Loucy (cell line): Measurements from ENCODE around the gene STAP1.
A peak's percentile ranks its signal among the peaks of the same experiment; 100 is the strongest.

ENCODE experiments used
- H2AFZ ChIP-seq: fragments of 200-600 bp; sonication (generic); 2 replicates; pipeline ENCODE4 v1.6.0; 2016; ENCODE audit warnings: antibody characterized with exemption, mild to moderate bottlenecking, low read length, moderate library complexity
- H3F3A ChIP-seq: fragments of 200-600 bp; 2 replicates; pipeline ENCODE4 v1.6.0; 2016; ENCODE audit warnings: antibody characterized with exemption, low read depth, mild to moderate bottlenecking
- H3K27me3 ChIP-seq: fragments of 200-600 bp; sonication (generic); 2 replicates; pipeline ENCODE4 v1.6.1; 2014; ENCODE audit warnings: low read length, mild to moderate bottlenecking; ENCODE audit not compliant: insufficient read depth, poor library complexity, severe bottlenecking
- H3K36me3 ChIP-seq: fragments of 200-600 bp; sonication (generic); 2 replicates; pipeline ENCODE4 v1.6.1; 2016; ENCODE audit warnings: low read length; ENCODE audit not compliant: insufficient read depth
- H3K4me1 ChIP-seq: fragments of 200-600 bp; sonication (generic); 2 replicates; pipeline ENCODE4 v1.5.1; 2014; ENCODE audit warnings: low read length, mild to moderate bottlenecking; ENCODE audit not compliant: insufficient read depth, poor library complexity, severe bottlenecking
- H3K4me2 ChIP-seq: fragments of 200-600 bp; sonication (generic); 2 replicates; pipeline ENCODE4 v1.6.0; 2014; ENCODE audit warnings: antibody characterized with exemption, low read length, low read depth, mild to moderate bottlenecking; ENCODE audit not compliant: poor library complexity, severe bottlenecking
- H3K4me3 ChIP-seq: fragments of 200-600 bp; sonication (generic); 2 replicates; pipeline ENCODE4 v1.5.1; 2014; ENCODE audit warnings: low read length, mild to moderate bottlenecking, mixed read lengths; ENCODE audit not compliant: poor library complexity, severe bottlenecking
- H3K79me2 ChIP-seq: fragments of 200-600 bp; sonication (generic); 2 replicates; pipeline ENCODE4 v1.6.1; 2014; ENCODE audit warnings: low read length; ENCODE audit not compliant: insufficient read depth
- H3K9ac ChIP-seq: fragments of 200-600 bp; sonication (generic); 2 replicates; pipeline ENCODE4 v1.6.0; 2014; ENCODE audit warnings: mild to moderate bottlenecking, low read depth, low read length, moderate library complexity; ENCODE audit not compliant: poor library complexity, severe bottlenecking
- H3K9me2 ChIP-seq: fragments of 200-600 bp; sonication (generic); replicated peaks from 2 replicates; pipeline ENCODE4 v1.6.1; 2016; ENCODE audit warnings: low read depth, low read length, mixed read lengths
- H3K9me3 ChIP-seq: fragments of 200-600 bp; sonication (generic); 2 replicates; pipeline ENCODE4 v1.6.1; 2014; ENCODE audit warnings: mild to moderate bottlenecking, antibody characterized with exemption, low read length, low read depth; ENCODE audit not compliant: insufficient read depth
- H4K20me1 ChIP-seq: fragments of 200-600 bp; sonication (generic); 2 replicates; pipeline ENCODE4 v1.6.0; 2014; ENCODE audit warnings: antibody characterized with exemption, low read length, mild to moderate bottlenecking; ENCODE audit not compliant: insufficient read depth, poor library complexity, severe bottlenecking
- CTCF ChIP-seq: fragments of 200-600 bp; sonication (generic); conservative IDR thresholded peaks from 2 replicates; pipeline ENCODE4 v1.5.1; 2014; ENCODE audit warnings: mild to moderate bottlenecking, antibody characterized with exemption, low read length
- EZH2phosphoT487 ChIP-seq: fragments of 200-600 bp; IDR thresholded peaks from 2 replicates; pipeline ENCODE4 v1.6.1; 2018; ENCODE audit warnings: antibody characterized with exemption, mild to moderate bottlenecking, moderate library complexity, borderline replicate concordance

STAP1 gene

GRCh38 chr4:67539830-67540229 is 18.7 kb upstream of the STAP1 start:
- H3K36me3 ChIP-seq, result peaks cover 53% of the 10 kb centered on the region
- H3K4me3 ChIP-seq, result peak overlapping the region; percentile 39
- TF ChIP-seq CTCF, result no peak
- TF ChIP-seq EZH2phosphoT487, result no peak
- no peaks in the 10 kb centered on the region for H3K9me3 ChIP-seq
- peaks cover 96% of the 10 kb centered on the region for H3K79me2 ChIP-seq
- H3K9ac ChIP-seq, result no peak overlapping the region
- H3K9me2 ChIP-seq, result no peaks in the 10 kb centered on the region
- H3K4me2 ChIP-seq, result peak overlapping the region; percentile 60
- H3K27me3 ChIP-seq, result no peaks in the 10 kb centered on the region
- no peak overlapping the region for H2AFZ ChIP-seq
- peaks cover 88% of the 10 kb centered on the region for H4K20me1 ChIP-seq
- no peaks in the 10 kb centered on the region for H3F3A ChIP-seq
- peaks cover 63% of the 10 kb centered on the region for H3K4me1 ChIP-seq

DNA sequence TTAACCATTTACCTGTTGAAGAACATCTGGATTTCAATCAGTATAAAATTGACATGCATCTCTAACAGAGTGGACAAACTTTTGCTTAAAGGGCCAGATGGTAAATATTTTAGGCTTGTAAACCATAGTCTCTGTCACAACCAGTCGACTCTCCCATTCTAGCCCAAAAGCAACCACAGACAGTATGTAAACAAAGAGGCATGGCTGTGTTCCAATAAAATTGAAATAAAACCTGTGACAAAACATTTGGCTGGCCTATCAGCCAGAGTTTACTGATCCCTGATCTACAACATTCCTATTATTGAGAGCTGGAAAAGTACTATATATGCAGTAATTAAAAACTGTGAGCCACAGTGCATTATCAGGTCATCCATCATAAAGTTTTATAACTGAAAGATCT is 16.5 kb upstream of the STAP1 start:
- Histone ChIP-seq H3K4me3 (peak overlapping the region; percentile 90), H3K4me1 (peaks cover 65% of the 10 kb centered on the region), H3K4me2 (peak overlapping the region; percentile 80), H4K20me1 (peaks cover 70% of the 10 kb centered on the region), H3K9me2 (no peaks in the 10 kb centered on the region), H3K27me3 (no peaks in the 10 kb centered on the region), H3K36me3 (peaks cover 33% of the 10 kb centered on the region), H3F3A (peaks cover 5% of the 10 kb centered on the region; the same call in 1 of the 2 replicates), H3K9ac (peak overlapping the region; percentile 99), H3K79me2 (peaks cover 78% of the 10 kb centered on the region), H3K9me3 (no peaks in the 10 kb centered on the region), H2AFZ (no peak overlapping the region)
- TF ChIP-seq CTCF (no peak), EZH2phosphoT487 (no peak)

- H3K79me2 ChIP-seq, result peaks cover 47% of the 10 kb centered on the region
- H3K4me3 ChIP-seq, result peak within 1 kb of the TSS; percentile 90
- H3K9ac ChIP-seq, result peak within 1 kb of the TSS; percentile 99
- H3K4me1 ChIP-seq, result peaks cover 45% of the 10 kb centered on the region
- peaks cover 5% of the 10 kb centered on the region; the same call in 1 of the 2 replicates for H3F3A ChIP-seq
- no peaks in the 10 kb centered on the region for H3K9me3 ChIP-seq
- no peak for TF ChIP-seq CTCF
- TF ChIP-seq EZH2phosphoT487, result no peak
- H3K9me2 ChIP-seq, result no peaks in the 10 kb centered on the region
- peaks cover 42% of the 10 kb centered on the region for H4K20me1 ChIP-seq
- peak within 1 kb of the TSS; percentile 79 for H2AFZ ChIP-seq
- peak within 1 kb of the TSS; percentile 80 for H3K4me2 ChIP-seq
- no peaks in the 10 kb centered on the region for H3K27me3 ChIP-seq
- peaks cover 4% of the 10 kb centered on the region; the same call in 1 of the 2 replicates for H3K36me3 ChIP-seq
Observed at GRCh38 chr4:67545199-67546003, 13.1 kb upstream of the STAP1 start, which contains the start of gene CENPC. TSS of gene CENPC (minus strand) at chr4:67545503. CDS start at chr4:67545355, 148 bp downstream.
